LNCAP (cell line): Measurements from ENCODE around the gene OR7D2.

Experiments
- CTCF ChIP-seq: fragments of 450-650 bp; IDR thresholded peaks from 2 replicates; pipeline ENCODE4 v1.5.1; 2017; ENCODE audit warnings: mild to moderate bottlenecking

Gene OR7D2

GRCh38 chr19:9148697-9149096 lies 30.1 kb upstream of the OR7D2 start:
- TF ChIP-seq CTCF = no peak

- no peak for TF ChIP-seq CTCF
Measured at GRCh38 chr19:9149997-9150396, 28.8 kb upstream of the OR7D2 start.

- TF ChIP-seq CTCF = no peak
Measured at GRCh38 chr19:9150650-9151049, 28.1 kb upstream of the OR7D2 start.

- no peak for TF ChIP-seq CTCF
Measured at GRCh38 chr19:9151367-9151766, 27.4 kb upstream of the OR7D2 start.

GRCh38 chr19:9155591-9155990 lies 23.2 kb upstream of the OR7D2 start:
- no peak for TF ChIP-seq CTCF

GRCh38 chr19:9156304-9156703 lies 22.5 kb upstream of the OR7D2 start:
- TF ChIP-seq CTCF = no peak

GRCh38 chr19:9159891-9160290 lies 18.9 kb upstream of the OR7D2 start:
- no peak for TF ChIP-seq CTCF

- TF ChIP-seq CTCF = no peak
Measured at GRCh38 chr19:9161427-9161826, 17.4 kb upstream of the OR7D2 start.
